Measurements from ENCODE around the gene NLRP6. TPM values are rescaled to one million over a fixed set of nuclear protein-coding genes. Genes with fewer than 3 reads are reported as not detected.
A peak's percentile ranks its signal among the peaks of the same experiment; 100 is the strongest.

Gene NLRP6
- total RNA-seq, 2 donors from 2014 or later, result 0.43 to 2.2 TPM

GRCh38 chr11:291281-292210, 13.3 kb downstream of the NLRP6 start:
- no peaks in the 10 kb centered on the region for H3K27me3 Mint-ChIP-seq
- peaks cover 6% of the 10 kb centered on the region for H3K4me1 Mint-ChIP-seq
- H3K27ac Mint-ChIP-seq, result peak overlapping the region; percentile 20
- H3K36me3 Mint-ChIP-seq (ENCODE audit: low read depth), result peaks cover 53% of the 10 kb centered on the region
- no peak for ATAC-seq (replicated peaks)
- H3K4me3 Mint-ChIP-seq, result peak overlapping the region; percentile 62
- H3K9me3 Mint-ChIP-seq, result no peaks in the 10 kb centered on the region

- Mint-ChIP-seq H3K4me1 (peaks cover under 1% of the 10 kb centered on the region), H3K4me3 (no peak overlapping the region), H3K27ac (no peak overlapping the region), H3K9me3 (no peaks in the 10 kb centered on the region), H3K36me3 (ENCODE audit: low read depth) (peaks cover 45% of the 10 kb centered on the region), H3K27me3 (no peaks in the 10 kb centered on the region)
- no peak for ATAC-seq (replicated peaks)
Measured at GRCh38 chr11:292211-293121, 14.3 kb downstream of the NLRP6 start.

- Mint-ChIP-seq H3K9me3 (no peaks in the 10 kb centered on the region), H3K4me3 (no peak overlapping the region), H3K36me3 (ENCODE audit: low read depth) (peaks cover 37% of the 10 kb centered on the region), H3K4me1 (peaks cover 5% of the 10 kb centered on the region), H3K27me3 (no peaks in the 10 kb centered on the region), H3K27ac (no peak overlapping the region)
- no peak for ATAC-seq (replicated peaks)
Measured at GRCh38 chr11:293271-293851, 15.2 kb downstream of the NLRP6 start.

- no peak for ATAC-seq (replicated peaks)
- H3K9me3 Mint-ChIP-seq, result no peaks in the 10 kb centered on the region
- H3K4me1 Mint-ChIP-seq, result peaks cover 5% of the 10 kb centered on the region
- peaks cover 37% of the 10 kb centered on the region for H3K36me3 Mint-ChIP-seq (ENCODE audit: low read depth)
- no peaks in the 10 kb centered on the region for H3K27me3 Mint-ChIP-seq
- no peak overlapping the region for H3K27ac Mint-ChIP-seq
- no peak overlapping the region for H3K4me3 Mint-ChIP-seq
Measured at GRCh38 chr11:293852-294661, 15.8 kb downstream of the NLRP6 start.

- H3K9me3 Mint-ChIP-seq, result no peaks in the 10 kb centered on the region
- no peak overlapping the region for H3K27ac Mint-ChIP-seq
- H3K36me3 Mint-ChIP-seq (ENCODE audit: low read depth), result peaks cover 33% of the 10 kb centered on the region
- H3K4me3 Mint-ChIP-seq, result no peak overlapping the region
- peaks cover 5% of the 10 kb centered on the region for H3K4me1 Mint-ChIP-seq
- ATAC-seq (replicated peaks), result no peak
- no peaks in the 10 kb centered on the region for H3K27me3 Mint-ChIP-seq
Measured at GRCh38 chr11:294780-295179, 16.6 kb downstream of the NLRP6 start.

GRCh38 chr11:295351-296170, 17.4 kb downstream of the NLRP6 start:
- Mint-ChIP-seq H3K27me3 (peaks cover 2% of the 10 kb centered on the region), H3K9me3 (no peaks in the 10 kb centered on the region), H3K27ac (no peak overlapping the region), H3K4me1 (peaks cover 5% of the 10 kb centered on the region), H3K4me3 (no peak overlapping the region), H3K36me3 (ENCODE audit: low read depth) (peaks cover 26% of the 10 kb centered on the region)
- no peak for ATAC-seq (replicated peaks)

GRCh38 chr11:296171-297050, 18.2 kb downstream of the NLRP6 start:
- H3K27ac Mint-ChIP-seq, result peak overlapping the region; percentile 73
- peaks cover 17% of the 10 kb centered on the region for H3K36me3 Mint-ChIP-seq (ENCODE audit: low read depth)
- H3K4me1 Mint-ChIP-seq, result peaks cover 5% of the 10 kb centered on the region
- peaks cover 4% of the 10 kb centered on the region for H3K27me3 Mint-ChIP-seq
- no peak overlapping the region for H3K4me3 Mint-ChIP-seq
- ATAC-seq (replicated peaks), result no peak
- no peaks in the 10 kb centered on the region for H3K9me3 Mint-ChIP-seq

GRCh38 chr11:297051-297585, 18.9 kb downstream of the NLRP6 start:
- peaks cover 4% of the 10 kb centered on the region for H3K27me3 Mint-ChIP-seq
- H3K27ac Mint-ChIP-seq, result peak overlapping the region; percentile 73
- peak; percentile 35 for ATAC-seq (replicated peaks)
- peaks cover 15% of the 10 kb centered on the region for H3K36me3 Mint-ChIP-seq (ENCODE audit: low read depth)
- peak overlapping the region; percentile 51 for H3K4me3 Mint-ChIP-seq
- peaks cover 5% of the 10 kb centered on the region for H3K4me1 Mint-ChIP-seq
- H3K9me3 Mint-ChIP-seq, result no peaks in the 10 kb centered on the region

GRCh38 chr11:297586-298405, 19.6 kb downstream of the NLRP6 start:
- H3K9me3 Mint-ChIP-seq, result no peaks in the 10 kb centered on the region
- H3K27me3 Mint-ChIP-seq, result peaks cover 4% of the 10 kb centered on the region
- peak overlapping the region; percentile 51 for H3K4me3 Mint-ChIP-seq
- peak overlapping the region; percentile 73 for H3K27ac Mint-ChIP-seq
- H3K4me1 Mint-ChIP-seq, result peaks cover 10% of the 10 kb centered on the region
- H3K36me3 Mint-ChIP-seq (ENCODE audit: low read depth), result peaks cover 15% of the 10 kb centered on the region
- peak; percentile 83 for ATAC-seq (replicated peaks)

- H3K36me3 Mint-ChIP-seq (ENCODE audit: low read depth), result peaks cover 15% of the 10 kb centered on the region
- H3K4me3 Mint-ChIP-seq, result no peak overlapping the region
- H3K27me3 Mint-ChIP-seq, result peaks cover 4% of the 10 kb centered on the region
- H3K27ac Mint-ChIP-seq, result no peak overlapping the region
- no peaks in the 10 kb centered on the region for H3K9me3 Mint-ChIP-seq
- no peak for ATAC-seq (replicated peaks)
- H3K4me1 Mint-ChIP-seq, result peaks cover 18% of the 10 kb centered on the region
Measured at GRCh38 chr11:298406-299065, 20.3 kb downstream of the NLRP6 start.

All from activated T-helper 17 cell treated with anti-CD3 and anti-CD28 coated beads, Interleukin-2, amount 50 U/mL, for 72 hours (primary cell).